ENCODE data around the gene ELK4. TPM values are rescaled to one million over a fixed set of nuclear protein-coding genes. Genes with fewer than 3 reads are reported as not detected.

ELK4 gene
- total RNA-seq, 1 experiment from 2014 or later, result 122 TPM

GRCh38 chr1:205631010-205631767 is 622 bp downstream of the ELK4 start:
- TF ChIP-seq, protein P1, sequence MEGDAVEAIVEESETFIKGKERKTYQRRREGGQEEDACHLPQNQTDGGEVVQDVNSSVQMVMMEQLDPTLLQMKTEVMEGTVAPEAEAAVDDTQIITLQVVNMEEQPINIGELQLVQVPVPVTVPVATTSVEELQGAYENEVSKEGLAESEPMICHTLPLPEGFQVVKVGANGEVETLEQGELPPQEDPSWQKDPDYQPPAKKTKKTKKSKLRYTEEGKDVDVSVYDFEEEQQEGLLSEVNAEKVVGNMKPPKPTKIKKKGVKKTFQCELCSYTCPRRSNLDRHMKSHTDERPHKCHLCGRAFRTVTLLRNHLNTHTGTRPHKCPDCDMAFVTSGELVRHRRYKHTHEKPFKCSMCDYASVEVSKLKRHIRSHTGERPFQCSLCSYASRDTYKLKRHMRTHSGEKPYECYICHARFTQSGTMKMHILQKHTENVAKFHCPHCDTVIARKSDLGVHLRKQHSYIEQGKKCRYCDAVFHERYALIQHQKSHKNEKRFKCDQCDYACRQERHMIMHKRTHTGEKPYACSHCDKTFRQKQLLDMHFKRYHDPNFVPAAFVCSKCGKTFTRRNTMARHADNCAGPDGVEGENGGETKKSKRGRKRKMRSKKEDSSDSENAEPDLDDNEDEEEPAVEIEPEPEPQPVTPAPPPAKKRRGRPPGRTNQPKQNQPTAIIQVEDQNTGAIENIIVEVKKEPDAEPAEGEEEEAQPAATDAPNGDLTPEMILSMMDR (IDR thresholded peaks at IDR 0.05; ENCODE audit: unreplicated experiment), result no peak
- Mint-ChIP-seq H3K27ac (ENCODE audit: unreplicated experiment) (peak overlapping the region; percentile 97), H3K4me1 (ENCODE audit: low read depth, unreplicated experiment) (peaks cover 14% of the 10 kb centered on the region), H3K4me3 (ENCODE audit: low read depth, unreplicated experiment) (peak overlapping the region; percentile 88), H3K36me3 (ENCODE audit: insufficient read depth, unreplicated experiment) (peaks cover 61% of the 10 kb centered on the region), H3K27me3 (ENCODE audit: unreplicated experiment) (no peaks in the 10 kb centered on the region), H3K9me3 (ENCODE audit: low read depth, unreplicated experiment) (no peaks in the 10 kb centered on the region)
- DNase-seq, result peak; percentile 87
- no TSS peak for BruUV-seq (replicated peaks)
- CTCF ChIA-PET, result interaction anchor here (0.6 to 3.4 kb wide), 9 partner anchors 12 to 102 kb away, joined by 3 to 90 read pairs (median 7); no protein-coding TSS in a partner anchor
- intact Hi-C loops (cut with micrococcal nuclease; ENCODE audit: unreplicated experiment), result no loop called here

DNA sequence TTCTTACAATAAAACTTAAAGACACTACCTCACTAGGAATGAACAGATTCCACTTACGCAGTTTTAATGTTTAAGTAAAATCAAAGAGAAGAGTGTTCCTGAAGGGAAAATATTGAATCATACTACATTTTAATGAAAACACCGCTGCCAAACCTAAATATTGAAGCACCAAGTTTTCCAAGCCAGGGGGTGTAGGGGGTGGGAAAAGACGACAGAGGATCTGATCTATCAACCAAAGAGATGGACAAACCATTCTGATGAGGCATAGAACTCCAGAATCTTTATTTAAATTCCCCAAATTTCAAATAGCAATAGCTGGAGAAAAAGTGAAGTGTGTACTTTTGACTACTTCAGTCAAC is 1.2 kb downstream of the ELK4 start:
- Mint-ChIP-seq H3K4me1 (ENCODE audit: low read depth, unreplicated experiment) (peaks cover 19% of the 10 kb centered on the region), H3K27ac (ENCODE audit: unreplicated experiment) (peak overlapping the region; percentile 97), H3K36me3 (ENCODE audit: insufficient read depth, unreplicated experiment) (peaks cover 66% of the 10 kb centered on the region), H3K4me3 (ENCODE audit: low read depth, unreplicated experiment) (peak overlapping the region; percentile 88), H3K9me3 (ENCODE audit: low read depth, unreplicated experiment) (no peaks in the 10 kb centered on the region), H3K27me3 (ENCODE audit: unreplicated experiment) (no peaks in the 10 kb centered on the region)
- intact Hi-C loops (cut with micrococcal nuclease; ENCODE audit: unreplicated experiment), result loop anchor here (1.0 kb wide), 1 partner anchor 11 kb away; no protein-coding TSS in a partner anchor
- no peak for DNase-seq
- CTCF ChIA-PET, result interaction anchor here (1.6 to 3.4 kb wide), 4 partner anchors 11 to 40 kb away, joined by 4 to 90 read pairs (median 18); no protein-coding TSS in a partner anchor
- TSS peak; percentile 48 for BruUV-seq (replicated peaks)
- TF ChIP-seq, protein P1 (IDR thresholded peaks at IDR 0.05; ENCODE audit: unreplicated experiment), result no peak

GRCh38 chr1:205630241-205630640 is 1.6 kb downstream of the ELK4 start:
- Mint-ChIP-seq H3K4me1 (ENCODE audit: low read depth, unreplicated experiment) (peaks cover 23% of the 10 kb centered on the region), H3K27ac (ENCODE audit: unreplicated experiment) (peak overlapping the region; percentile 97), H3K36me3 (ENCODE audit: insufficient read depth, unreplicated experiment) (peaks cover 68% of the 10 kb centered on the region), H3K4me3 (ENCODE audit: low read depth, unreplicated experiment) (peak overlapping the region; percentile 88), H3K9me3 (ENCODE audit: low read depth, unreplicated experiment) (no peaks in the 10 kb centered on the region), H3K27me3 (ENCODE audit: unreplicated experiment) (no peaks in the 10 kb centered on the region)
- CTCF ChIA-PET, result interaction anchor here (0.6 to 3.3 kb wide), 4 partner anchors 9 to 35 kb away, joined by 4 to 14 read pairs (median 6); no protein-coding TSS in a partner anchor
- intact Hi-C loops (cut with micrococcal nuclease; ENCODE audit: unreplicated experiment), result loop anchor here (1.0 kb wide), 1 partner anchor 11 kb away; no protein-coding TSS in a partner anchor
- no peak for DNase-seq
- TF ChIP-seq, protein P1 (IDR thresholded peaks at IDR 0.05; ENCODE audit: unreplicated experiment), result no peak
- BruUV-seq (replicated peaks), result no TSS peak

DNA sequence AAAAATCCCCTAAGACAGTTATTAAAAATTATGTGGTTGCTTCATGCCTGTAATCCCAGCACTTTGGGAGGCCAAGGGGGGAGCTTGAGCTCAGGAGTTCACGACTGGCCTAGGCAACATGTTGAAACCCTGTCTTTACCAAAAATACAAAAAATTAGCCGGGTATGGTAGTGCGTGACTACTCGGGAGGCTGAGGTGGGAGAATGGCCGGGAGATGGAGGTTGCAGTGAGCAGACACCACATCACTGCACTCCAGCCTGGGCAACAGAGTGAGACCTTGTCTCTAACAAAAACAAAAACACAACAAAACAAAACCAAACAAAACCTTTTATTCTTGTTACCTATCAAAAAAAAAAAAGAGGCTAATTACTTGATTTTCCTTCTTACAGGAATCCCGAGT is 2.1 kb downstream of the ELK4 start:
- Mint-ChIP-seq H3K36me3 (ENCODE audit: insufficient read depth, unreplicated experiment) (peaks cover 68% of the 10 kb centered on the region), H3K4me3 (ENCODE audit: low read depth, unreplicated experiment) (peak overlapping the region; percentile 88), H3K9me3 (ENCODE audit: low read depth, unreplicated experiment) (no peaks in the 10 kb centered on the region), H3K4me1 (ENCODE audit: low read depth, unreplicated experiment) (peaks cover 28% of the 10 kb centered on the region), H3K27me3 (ENCODE audit: unreplicated experiment) (no peaks in the 10 kb centered on the region), H3K27ac (ENCODE audit: unreplicated experiment) (peak overlapping the region; percentile 97)
- DNase-seq, result no peak
- TF ChIP-seq, protein P1 (IDR thresholded peaks at IDR 0.05; ENCODE audit: unreplicated experiment), result no peak
- intact Hi-C loops (cut with micrococcal nuclease; ENCODE audit: unreplicated experiment), result loop anchor here (1.0 to 2.0 kb wide), 2 partner anchors 10 to 29 kb away; no protein-coding TSS in a partner anchor
- BruUV-seq (replicated peaks), result no TSS peak
- CTCF ChIA-PET, result interaction anchor here (0.6 to 3.3 kb wide), 6 partner anchors 9 to 378 kb away, joined by 4 to 14 read pairs (median 4); no protein-coding TSS in a partner anchor
